Activated effector memory CD4-positive, alpha-beta T cell treated with Interleukin-2 at 50 U/mL for 16 hours (primary cell): ENCODE measurements around the gene TTLL3.
"Not testable (repeated sequence)": the region's sequence is repeated elsewhere in the genome, so short reads cannot be mapped to it uniquely, and the experiment has no call there.

Experiments
- DNase-seq: peaks from one replicate; pipeline ENCODE4 v3.0.0-alpha.2; 2020

TTLL3 gene

GRCh38 chr3:9870978-9871377 is 60.9 kb downstream of the TTLL3 start:
- no peak for DNase-seq

GRCh38 chr3:9872067-9872466 is 62.0 kb downstream of the TTLL3 start:
- not testable (repeated sequence) for DNase-seq

GRCh38 chr3:9875448-9875847 is 65.4 kb downstream of the TTLL3 start:
- no peak for DNase-seq

GRCh38 chr3:9876255-9876654 is 66.2 kb downstream of the TTLL3 start:
- not testable (repeated sequence) for DNase-seq

- no peak for DNase-seq
These were observed 66.9 kb downstream of the TTLL3 start for GRCh38 chr3:9876991-9877390.

- no peak for DNase-seq
These were observed 68.6 kb downstream of the TTLL3 start for GRCh38 chr3:9878700-9879099.

- no peak for DNase-seq
These were observed 69.9 kb downstream of the TTLL3 start, which contains the start of gene CIDEC for GRCh38 chr3:9879830-9880549. Gene CIDEC (minus strand): TSS chr3:9880253. CDS start chr3:9878486, 1,767 bp downstream.

GRCh38 chr3:9881441-9881840 is 71.4 kb downstream of the TTLL3 start:
- DNase-seq, result no peak

GRCh38 chr3:9883706-9884554 is 73.9 kb downstream of the TTLL3 start:
- DNase-seq, result no peak

GRCh38 chr3:9884555-9885165 is 74.6 kb downstream of the TTLL3 start:
- DNase-seq, result no peak
